HG03571 (cell line): ENCODE results near the gene IL32.
A peak's percentile ranks its signal among the peaks of the same experiment; 100 is the strongest.

ENCODE experiments used
- ATAC-seq: cut with Tn5 transposase; IDR thresholded peaks from one replicate; pipeline ENCODE4 v1.9.1; 2021; ENCODE audit not compliant: unreplicated experiment

Gene IL32

DNA sequence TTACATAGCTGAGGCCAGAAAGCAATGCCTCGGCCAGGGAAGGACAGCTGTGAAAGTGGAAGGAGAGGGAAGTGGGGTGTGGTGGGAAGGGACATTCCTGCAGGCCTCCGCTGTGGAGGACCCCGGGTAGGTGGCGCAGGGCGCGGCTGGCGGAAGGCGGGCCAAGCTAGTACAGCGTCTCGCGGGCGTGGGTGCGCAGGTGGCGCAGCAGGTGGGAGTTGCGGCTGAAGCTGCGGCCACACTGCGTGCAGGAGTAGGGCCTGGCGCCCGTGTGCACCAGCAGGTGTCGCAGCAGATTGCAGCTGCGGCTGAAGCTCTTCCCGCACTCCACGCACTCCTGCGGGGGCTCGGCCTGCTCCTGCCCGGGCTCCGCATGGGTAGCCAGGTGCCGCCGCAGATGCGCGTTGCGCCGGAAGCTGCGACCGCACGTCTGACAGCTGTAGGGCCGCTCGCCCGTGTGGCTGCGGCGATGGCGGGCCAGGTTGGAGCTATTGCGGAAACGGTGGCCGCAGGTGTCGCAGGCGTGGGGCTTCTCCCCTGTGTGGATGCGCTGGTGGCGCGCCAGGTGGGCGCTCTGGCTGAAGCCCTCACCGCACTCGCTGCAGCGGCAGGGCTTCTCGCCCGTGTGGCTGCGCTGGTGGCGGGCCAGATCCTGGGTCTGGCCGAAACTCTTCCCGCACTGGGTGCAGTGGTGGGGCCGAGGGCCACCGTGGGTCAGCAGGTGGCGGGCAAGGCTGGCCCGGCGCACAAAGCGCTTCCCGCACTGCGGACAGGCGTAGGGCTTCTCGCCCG, 23.7 kb downstream of the IL32 start:
- no peak for ATAC-seq

DNA sequence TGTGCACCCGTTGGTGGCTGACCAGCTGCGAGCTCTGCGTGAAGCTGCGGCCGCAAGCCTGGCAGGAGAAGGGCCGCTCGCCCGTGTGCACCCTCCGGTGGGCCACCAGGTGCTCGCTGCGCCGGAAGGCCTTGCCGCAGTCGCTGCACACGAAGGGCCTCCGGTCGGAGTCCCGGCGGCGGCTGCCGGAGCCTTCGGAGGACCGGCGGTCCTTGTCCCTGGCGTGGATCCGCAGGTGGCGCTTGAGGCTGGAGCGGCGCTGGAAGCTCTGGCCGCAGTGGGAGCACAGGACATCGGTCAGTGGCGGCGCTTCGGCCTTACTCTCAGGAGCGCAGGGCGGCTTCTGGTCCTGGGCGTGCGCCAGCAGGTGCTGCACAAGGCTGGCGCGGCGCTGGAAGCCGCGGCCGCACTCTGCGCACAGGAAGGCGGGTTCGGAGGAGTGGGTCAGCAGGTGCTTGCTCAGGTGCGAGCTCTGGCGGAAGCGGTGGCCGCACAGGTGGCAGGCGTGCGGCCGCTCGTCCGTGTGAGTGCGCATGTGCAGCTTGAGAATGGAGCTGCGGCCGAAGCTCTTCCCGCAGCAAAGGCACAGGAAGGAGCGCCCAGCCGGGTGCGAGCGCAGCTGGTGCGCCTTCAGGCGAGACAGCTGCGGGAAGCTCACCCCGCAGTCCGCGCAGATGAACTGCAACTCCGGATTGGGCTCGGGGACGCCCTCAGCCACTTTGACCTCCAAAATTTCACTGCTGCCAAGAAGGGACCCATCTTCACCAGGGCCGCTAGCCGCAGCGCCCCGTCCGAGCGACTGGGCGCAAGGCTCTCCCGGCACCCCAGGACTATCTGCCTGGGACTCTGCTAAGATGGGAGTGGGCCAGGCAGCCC, 24.5 kb downstream of the IL32 start:
- no peak for ATAC-seq

DNA sequence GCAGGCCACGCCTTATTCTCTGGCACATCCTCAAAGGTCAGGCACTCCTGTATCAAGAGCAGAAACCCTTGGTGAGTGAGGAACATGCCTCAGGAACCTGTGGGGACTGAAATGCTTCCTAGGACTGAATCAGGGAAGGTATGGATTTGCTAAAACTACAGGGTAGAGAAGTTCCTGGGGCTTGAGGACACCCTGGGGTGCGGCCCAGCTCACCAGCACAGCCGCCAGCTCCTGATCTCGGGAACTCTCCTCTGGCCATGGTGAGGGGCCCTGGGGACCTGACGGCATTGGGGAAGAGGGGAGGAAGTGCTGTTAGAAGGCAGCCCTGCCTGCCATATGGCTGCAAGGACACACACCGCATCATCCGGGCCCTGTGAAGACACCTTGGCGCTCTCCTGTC, 26.1 kb downstream of the IL32 start:
- no peak for ATAC-seq

DNA sequence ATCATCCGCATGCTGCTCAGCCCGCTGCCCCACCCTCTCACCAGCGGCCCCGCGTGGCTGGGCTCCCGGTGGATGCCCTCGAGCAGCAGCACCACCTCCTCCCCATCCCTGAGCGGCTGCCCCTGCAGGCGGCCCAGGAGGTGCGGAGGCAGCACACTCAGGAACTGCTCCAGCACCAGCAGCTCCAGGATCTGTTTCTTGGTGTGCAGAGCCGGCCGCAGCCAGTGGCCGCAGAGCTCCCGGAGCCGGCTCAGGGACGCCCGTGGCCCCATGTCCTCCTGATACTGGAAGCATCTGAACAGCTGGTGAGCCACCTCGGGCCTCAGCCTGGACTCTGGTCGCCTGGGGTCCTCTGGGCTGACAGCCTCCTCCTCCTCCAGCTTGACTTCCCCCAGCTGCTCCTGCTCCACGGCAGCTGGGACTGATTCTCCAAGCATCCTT, 27.1 kb downstream of the IL32 start:
- ATAC-seq, result no peak

DNA sequence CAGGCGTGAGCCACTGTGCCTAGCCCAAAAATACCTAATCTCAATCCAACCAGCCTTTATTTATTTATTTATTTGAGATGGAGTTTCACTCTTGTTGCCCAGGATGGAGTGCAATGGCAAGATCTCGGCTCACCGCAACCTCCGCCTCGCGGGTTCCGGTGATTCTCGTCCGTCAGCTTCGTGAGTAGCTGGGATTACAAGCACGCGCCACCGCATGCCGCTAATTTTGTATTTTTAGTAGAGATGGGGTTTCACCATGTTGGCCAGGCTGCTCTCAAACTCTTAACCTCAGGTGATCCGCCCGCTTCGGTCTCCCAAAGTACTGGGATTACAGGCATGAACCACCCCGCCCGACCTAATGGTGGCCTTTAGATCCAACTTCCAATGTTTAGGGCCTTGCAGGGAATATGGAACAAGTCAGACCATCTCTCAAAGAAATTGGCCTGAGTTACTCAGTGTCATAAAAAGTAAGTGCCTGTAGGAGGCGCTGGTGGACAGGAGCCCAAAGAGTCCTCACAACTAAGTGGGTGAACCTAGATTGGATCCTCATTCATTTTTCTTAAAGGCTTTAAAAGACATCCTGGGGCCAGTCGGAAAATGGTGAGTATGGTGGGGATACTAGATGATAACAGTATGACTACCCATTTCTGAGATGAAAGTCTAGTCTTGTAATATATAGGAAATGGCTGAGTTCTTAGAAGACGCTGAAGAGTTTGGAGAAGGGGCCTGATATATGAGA, 29.0 kb downstream of the IL32 start:
- no peak for ATAC-seq

DNA sequence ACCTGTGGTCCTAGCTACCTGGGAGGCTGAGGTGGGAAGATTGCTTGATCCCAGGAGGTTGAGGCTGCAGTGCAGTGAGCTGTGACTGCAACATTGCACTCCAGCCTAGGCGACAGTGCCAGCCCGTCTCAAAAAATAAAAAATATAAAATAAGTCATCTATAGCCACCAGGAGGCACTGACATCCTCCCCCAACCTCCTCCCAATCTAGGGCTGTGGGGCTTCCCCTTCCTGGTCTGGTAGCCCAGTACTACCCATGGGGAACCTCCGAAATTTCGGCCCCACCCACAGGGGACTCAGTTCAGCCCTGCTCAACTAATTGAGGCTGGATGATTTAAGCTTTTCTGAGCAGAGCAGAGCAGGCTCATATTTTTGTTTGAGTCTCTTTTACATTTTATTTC, 30.4 kb downstream of the IL32 start:
- ATAC-seq, result no peak

DNA sequence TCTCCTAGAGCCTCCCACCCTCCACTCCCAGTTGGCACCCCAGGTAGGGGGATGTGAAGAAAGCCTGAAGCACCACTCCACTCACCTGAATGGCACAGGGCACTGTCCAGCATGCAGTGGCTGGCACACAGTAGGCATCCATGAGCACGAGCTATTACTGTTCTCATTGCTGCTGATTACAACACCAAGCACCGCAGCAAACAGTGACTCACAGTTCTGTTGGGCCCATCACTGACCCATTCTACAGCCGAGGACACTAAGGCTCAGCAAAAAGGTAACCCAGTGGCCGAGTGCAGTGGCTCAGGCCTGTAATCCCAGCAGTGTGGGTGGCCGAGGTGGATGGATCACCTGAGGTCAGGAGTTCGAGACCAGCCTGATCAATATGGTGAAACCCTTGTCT, 30.9 kb downstream of the IL32 start:
- no peak for ATAC-seq

DNA sequence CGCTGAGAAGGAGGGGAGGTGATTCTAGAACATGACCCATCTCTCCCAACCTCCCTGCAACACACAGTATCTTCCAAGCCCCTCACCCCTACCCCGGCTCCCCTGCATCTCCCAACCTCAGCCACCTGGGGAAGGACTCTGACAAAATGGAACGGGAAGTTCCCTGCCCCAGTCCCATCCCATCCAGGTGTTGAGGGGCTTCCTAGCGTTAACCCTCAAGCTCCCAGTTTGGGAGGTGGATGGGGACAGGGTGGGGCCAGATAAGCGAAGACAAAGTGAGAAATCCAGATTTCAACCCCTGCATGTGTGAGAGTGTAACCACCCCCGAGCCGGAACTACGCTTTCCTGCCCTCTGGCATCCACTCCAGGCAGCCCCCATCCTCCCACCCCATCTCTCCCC, 31.8 kb downstream of the IL32 start:
- ATAC-seq, result no peak

DNA sequence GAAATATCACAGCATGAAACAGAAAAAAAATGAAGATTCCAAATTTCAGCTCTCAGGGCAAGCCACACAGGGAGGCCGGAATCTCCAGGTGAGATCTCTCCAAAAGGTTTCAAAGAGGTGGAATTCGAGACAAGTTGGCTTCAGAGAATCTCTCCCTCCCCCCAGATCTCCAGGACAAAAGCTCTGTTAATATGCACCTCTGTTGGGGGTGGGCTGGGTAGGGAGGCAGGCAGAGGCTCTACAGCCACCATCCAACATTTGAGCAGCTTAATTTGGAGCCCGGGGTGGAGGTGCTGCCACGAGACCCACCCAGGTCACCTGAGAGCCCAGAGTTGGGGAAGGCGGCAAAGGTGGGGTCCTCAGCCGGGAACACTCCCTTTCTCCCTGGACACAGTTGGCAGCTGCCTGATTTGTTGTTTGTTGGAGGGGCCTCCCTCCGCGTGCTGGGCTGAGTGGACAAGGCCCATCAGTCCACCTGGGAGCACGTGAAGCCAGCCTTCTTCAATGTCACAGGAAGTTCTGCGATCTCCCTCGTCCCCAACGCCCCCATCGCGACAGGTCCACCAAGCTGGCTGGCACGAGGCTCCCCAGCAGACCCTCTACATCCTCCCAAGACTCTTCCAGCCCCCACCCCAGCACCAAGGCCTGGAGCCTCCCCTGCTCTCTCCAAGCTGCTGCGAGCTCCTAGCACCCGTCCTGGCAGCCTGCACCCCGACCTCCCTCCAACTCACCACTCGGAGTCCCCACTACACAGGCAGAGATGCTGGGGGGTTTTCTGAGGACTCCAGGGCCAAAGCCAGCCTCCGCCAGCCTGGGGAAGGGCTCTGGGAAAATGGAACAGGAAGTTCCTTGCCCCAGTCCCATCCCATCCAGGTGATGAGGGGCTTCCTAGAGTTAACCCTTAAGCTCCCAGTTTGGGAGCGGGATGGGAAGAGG, 33.3 kb downstream of the IL32 start, which contains the start of gene ZSCAN10:
Gene ZSCAN10, minus strand, starts transcription at position 836 of the 936 bp plus-strand sequence. CDS start 6,357 bp downstream, outside the sequence.
- ATAC-seq, result no peak

DNA sequence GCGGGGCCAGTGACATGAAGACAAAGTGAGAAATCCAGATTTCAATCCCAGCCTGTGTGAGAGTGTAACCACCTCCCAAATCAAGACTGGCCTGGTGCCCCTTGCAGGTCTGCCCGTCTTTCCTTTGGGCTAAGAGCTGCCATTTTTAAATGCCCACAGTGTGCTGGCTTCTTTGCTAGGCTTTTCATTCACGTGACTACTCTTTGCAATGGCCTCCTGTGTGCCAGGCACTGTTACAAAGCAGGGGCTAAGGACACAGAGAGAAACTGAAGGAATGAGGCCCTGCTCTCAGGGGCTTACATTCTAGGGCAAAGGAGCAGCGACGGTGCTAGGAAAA, 33.9 kb downstream of the IL32 start:
- no peak for ATAC-seq

DNA sequence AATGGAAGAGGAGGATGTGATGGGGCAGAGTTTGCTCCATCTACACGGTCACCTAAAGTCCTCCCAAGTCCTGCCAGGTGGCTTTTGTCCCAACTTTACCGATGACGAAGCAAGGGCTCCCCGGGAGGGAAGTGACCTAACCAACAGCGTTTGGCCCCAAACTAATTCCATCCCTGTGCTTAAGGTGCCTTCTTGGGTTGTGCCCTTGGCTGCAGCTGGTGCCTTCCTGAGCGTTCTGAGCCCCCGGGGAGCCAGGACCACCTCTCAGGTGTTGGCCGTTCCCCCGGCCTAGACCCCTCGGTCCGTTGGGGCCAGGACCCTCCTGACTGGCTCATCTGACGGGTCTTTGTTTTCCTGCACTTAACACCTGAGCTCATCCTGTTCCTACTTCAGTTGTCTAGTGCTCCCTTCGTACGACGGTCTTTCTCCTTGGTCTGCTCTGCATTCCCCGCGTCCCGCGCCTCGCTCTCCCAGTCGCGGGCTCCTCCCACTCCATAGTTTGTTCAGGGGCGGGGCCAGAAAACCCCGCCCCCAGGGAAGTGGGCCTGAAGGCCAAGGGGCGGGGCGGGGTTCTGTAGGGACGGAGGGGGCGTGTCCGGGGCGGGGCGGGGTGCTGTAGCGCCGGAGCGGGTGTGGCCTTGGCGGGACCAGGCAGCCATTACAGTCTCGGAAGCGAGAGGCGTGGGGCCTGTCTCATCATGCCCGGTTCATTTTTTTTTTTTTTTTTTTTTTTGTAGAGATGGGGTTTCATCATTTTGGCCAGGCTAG, 34.5 kb downstream of the IL32 start:
- ATAC-seq, result no peak

DNA sequence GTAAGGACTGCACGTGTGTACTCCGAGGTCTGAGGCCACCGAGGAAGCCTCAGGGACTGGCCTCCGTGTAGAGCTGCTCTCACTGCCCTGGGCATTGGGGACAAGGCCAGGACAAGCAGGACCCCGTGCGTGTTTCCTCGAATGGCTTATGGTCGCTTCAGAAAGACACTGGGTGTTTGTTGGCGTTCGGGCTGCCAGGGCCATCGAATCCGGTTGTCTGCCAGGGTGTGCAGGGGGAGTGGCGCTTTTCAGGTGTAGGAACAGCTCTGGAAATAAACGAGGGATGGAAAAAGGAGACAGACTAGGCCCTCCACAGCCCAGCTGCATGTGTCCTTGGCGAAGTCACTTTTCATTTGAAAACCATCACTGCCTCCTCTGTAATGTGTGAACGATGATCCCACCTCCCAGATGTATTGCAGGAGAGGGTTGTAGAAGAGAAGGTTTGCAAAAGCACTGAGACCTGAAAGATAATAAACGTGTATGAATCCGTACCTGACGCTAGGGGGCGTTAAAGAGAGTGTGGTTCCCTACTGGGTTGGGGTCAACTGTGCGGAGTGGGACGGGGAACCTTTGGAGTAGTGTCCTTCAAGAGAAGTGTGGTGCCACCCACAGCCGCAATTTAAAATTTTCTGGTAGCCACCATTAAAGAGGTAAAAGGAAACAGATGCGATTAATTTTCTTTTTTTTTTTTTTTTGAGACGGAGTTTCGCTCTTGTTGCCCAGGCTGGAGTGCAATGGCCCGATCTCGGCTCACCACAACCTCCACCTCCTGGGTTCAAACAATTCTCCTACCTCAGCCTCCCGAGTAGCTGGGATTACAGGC, 35.8 kb downstream of the IL32 start:
- ATAC-seq, result no peak

DNA sequence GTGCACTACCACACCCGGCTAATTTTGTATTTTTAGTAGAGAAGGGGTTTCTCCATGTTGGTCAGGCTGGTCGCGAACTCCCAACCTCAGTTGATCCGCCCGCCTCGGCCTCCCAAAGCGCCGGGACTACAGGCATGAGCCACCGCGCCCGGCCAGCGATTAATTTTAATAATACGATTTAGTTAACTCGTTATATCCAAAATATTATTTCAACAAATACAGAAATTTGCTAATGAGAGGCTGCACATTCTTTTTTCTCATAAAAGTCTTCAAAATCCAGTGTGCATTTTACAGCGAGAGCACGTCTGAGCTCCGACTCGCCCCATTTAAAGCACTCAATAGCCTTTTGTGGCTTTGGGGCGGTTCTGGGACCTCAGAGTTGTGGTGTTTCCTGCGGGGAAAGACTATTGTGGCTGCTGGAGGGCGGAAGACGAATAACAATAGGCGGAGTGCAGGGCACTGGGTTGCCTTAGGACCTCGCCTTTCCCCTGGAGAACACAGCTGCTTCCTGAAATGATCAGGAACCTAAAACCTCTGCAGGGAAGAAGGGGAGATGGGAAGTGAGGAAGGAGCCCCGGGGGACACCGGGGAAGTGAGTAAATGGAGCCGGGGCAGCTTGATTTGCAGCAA, 36.5 kb downstream of the IL32 start:
- no peak for ATAC-seq

DNA sequence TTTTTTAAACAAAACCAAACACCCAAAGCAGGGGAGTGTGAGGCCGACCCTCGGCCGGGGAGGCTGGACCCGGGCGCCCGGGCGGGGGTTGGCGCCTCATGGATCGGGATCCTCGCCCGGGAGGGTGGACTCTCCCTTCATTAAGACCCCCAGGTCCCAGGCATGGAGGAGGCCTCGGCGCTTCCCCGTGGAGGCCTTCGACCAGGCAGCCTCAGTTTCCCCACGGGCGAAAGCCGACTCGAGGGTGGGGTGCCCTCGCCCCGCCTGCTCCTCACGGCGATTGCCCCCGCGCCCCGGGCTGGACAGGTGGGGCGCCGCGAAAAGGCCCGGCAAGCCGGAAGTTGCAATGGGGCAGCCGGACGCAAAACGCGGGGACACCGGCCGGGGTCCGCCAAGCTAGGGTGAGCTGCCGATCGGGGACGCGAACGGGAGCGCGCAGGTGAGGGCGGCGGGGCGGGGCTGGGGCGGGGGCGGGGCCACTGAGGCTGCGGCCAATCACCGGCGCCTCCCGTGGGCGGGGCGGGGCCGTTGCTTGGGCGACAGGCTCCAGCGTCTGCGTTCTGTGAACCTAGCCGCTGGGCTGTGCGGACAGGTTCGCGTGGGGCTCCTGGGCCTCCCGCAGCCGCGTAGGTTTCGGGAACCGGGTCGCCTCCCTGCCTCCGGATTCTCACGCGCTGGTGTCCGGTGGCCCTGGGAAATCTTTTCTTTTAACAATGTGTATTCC, 40.9 kb downstream of the IL32 start:
- peak; percentile 73 for ATAC-seq

DNA sequence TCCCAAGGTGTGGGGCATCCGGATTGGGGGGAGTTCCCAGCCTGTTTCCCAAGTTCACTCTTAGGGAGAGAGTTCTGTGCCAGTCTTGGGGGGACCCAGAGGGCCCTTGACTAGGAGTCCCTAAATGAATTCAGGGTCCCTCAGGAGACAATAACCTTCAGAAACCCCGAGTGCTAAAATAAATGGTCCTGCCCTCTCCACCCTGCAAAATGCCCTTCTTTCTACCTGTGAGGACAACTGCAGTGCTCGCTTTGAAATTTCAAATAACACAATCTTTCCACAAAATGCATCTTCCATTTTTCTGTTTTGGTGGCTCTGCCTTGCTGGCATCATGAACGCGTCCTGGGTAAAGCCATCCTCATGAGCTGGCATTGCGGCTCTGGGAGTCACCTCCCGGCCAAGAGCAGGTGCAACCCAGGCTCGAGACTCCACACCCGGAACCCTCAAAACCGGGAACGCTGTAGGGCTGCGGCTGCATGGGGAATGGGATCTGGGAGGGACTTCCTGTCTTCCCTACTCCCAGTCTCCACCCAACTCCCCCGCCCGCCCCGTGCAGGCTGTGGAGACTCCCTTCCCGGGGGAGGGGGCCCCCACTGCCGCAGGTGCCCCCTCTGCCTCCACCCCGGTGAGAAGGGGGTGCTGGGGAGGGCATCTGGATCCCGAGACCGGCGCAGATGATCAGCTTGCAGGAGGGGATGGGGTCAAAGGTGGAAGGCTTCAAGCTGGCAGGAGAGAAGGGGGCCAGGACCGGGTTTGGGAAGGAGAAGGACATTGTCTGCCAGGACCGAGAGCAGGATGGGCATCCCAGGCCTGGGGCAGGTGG, 46.8 kb downstream of the IL32 start, which contains the start of gene ZNF205:
Gene ZNF205, plus strand, starts transcription at position 529 of the 823 bp plus-strand sequence. CDS start 845 bp downstream, outside the sequence.
- no peak for ATAC-seq

DNA sequence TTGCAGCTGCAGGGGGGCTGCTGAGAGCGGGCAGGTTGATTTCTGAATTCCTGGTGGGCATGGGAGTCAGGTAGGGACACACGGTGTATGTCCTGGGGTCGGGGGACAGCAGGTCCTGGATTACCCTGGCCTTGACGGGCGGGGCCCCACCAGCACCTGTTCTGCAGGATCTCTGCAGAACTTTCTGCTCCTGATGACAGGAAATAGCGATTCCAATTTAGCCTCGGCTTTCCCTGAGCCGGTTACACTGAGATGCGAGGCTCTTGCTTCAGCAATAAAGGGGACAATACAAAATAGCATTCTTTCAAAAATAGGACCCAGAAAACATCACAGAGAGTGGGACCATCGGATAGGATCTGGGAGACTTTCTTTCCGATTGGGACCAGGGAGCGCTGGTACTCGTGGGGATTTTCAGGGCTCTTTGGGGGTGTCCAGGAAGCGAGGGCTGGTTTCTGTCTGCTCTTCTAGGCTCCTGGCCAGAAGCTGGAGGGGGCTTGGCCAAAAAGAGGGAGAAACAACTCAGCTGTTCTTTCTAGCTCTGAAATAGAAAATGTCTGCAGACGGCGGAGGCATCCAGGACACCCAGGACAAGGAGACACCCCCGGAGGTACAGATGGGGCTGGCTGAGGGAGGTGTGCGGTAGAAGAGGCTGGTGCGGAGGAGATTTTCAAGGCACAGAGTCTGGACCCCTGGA, 47.6 kb downstream of the IL32 start:
- ATAC-seq, result no peak
